Neural cell (in vitro differentiated cells): Measurements from ENCODE around the gene EFS. TPM values are rescaled to one million over a fixed set of nuclear protein-coding genes. Genes with fewer than 3 reads are reported as not detected.

Experiments
- H2AFZ ChIP-seq: fragments of 200-600, 300-800 bp; sonication (generic), shearing (Covaris generic); 2 replicates; pipeline ENCODE4 v1.6.0; 2014; ENCODE audit warnings: low read depth, mild to moderate bottlenecking, antibody characterized with exemption, low read length, moderate library complexity
- H3F3A ChIP-seq: fragments of 200-600 bp; shearing (Covaris generic); 2 replicates; pipeline ENCODE4 v1.6.1; 2016; ENCODE audit warnings: mild to moderate bottlenecking, moderate library complexity, mixed read lengths, antibody characterized with exemption, low read length; ENCODE audit not compliant: insufficient read depth, poor library complexity, severe bottlenecking
- H3K27ac ChIP-seq: fragments of 200-600, 300-800 bp; sonication (generic), shearing (Covaris generic); 2 replicates; pipeline ENCODE4 v1.5.1; 2014; ENCODE audit warnings: mild to moderate bottlenecking, low read length, moderate library complexity
- H3K27me3 ChIP-seq: fragments of 300-800, 200-600 bp; sonication (generic), shearing (Covaris generic); 2 replicates; pipeline ENCODE4 v1.6.0; 2014; ENCODE audit warnings: mild to moderate bottlenecking, low read depth, low read length, moderate library complexity; ENCODE audit not compliant: insufficient read depth
- H3K36me3 ChIP-seq: fragments of 300-800, 200-600 bp; sonication (generic), shearing (Covaris generic); 2 replicates; pipeline ENCODE4 v1.5.1; 2014; ENCODE audit warnings: mild to moderate bottlenecking, antibody characterized with exemption, low read length, moderate library complexity; ENCODE audit not compliant: insufficient read depth
- H3K4me2 ChIP-seq: fragments of 300-800, 200-600 bp; sonication (generic), shearing (Covaris generic); 2 replicates; pipeline ENCODE4 v1.6.0; 2014; ENCODE audit warnings: mild to moderate bottlenecking, low read length
- H3K4me3 ChIP-seq: fragments of 300-800, 200-600 bp; sonication (generic), shearing (Covaris generic); 2 replicates; pipeline ENCODE4 v1.5.1; 2014; ENCODE audit warnings: mild to moderate bottlenecking, low read length, moderate library complexity
- H3K79me2 ChIP-seq: fragments of 200-600 bp; shearing (Covaris generic); replicated peaks from 2 replicates; pipeline ENCODE4 v1.6.0; 2014; ENCODE audit warnings: mild to moderate bottlenecking, low read length, moderate library complexity; ENCODE audit not compliant: insufficient read depth
- H3K9ac ChIP-seq: fragments of 300-800, 200-600 bp; sonication (generic), shearing (Covaris generic); 2 replicates; pipeline ENCODE4 v1.6.1; 2016; ENCODE audit warnings: mild to moderate bottlenecking, low read length, mixed read lengths
- H3K9me2 ChIP-seq: fragments of 200-600 bp; shearing (Covaris generic); 2 replicates; pipeline ENCODE4 v1.6.1; 2016; ENCODE audit warnings: mild to moderate bottlenecking, low read length, mixed read lengths; ENCODE audit not compliant: insufficient read depth
- H3K9me3 ChIP-seq: fragments of 200-600, 300-800 bp; sonication (generic), shearing (Covaris generic); 2 replicates; pipeline ENCODE4 v1.6.1; 2016; ENCODE audit warnings: mild to moderate bottlenecking, mixed run types, low read length, moderate library complexity, mixed read lengths
- H4K20me1 ChIP-seq: fragments of 200-600 bp; shearing (Covaris generic); 2 replicates; pipeline ENCODE4 v1.6.1; 2016; ENCODE audit warnings: mild to moderate bottlenecking, mixed run types; ENCODE audit not compliant: insufficient read depth
- EP300 ChIP-seq: fragments of 450-650 bp; conservative IDR thresholded peaks from 2 replicates; pipeline ENCODE4 v1.6.1; 2014; ENCODE audit warnings: antibody characterized with exemption, mild to moderate bottlenecking, moderate library complexity; ENCODE audit not compliant: poor library complexity, severe bottlenecking
- EZH2 ChIP-seq: fragments of 200-600, 300-800 bp; shearing (Covaris generic), sonication (generic); IDR thresholded peaks from 2 replicates; pipeline ENCODE4 v1.6.1; 2014; ENCODE audit warnings: antibody characterized with exemption, low read length, borderline replicate concordance, mild to moderate bottlenecking; ENCODE audit not compliant: insufficient read depth, poor library complexity, severe bottlenecking
- MXI1 ChIP-seq: fragments of 450-650 bp; conservative IDR thresholded peaks from 2 replicates; pipeline ENCODE4 v1.6.1; 2014; ENCODE audit warnings: antibody characterized with exemption, mild to moderate bottlenecking; ENCODE audit not compliant: poor library complexity, severe bottlenecking
- POLR2AphosphoS5 ChIP-seq: IDR thresholded peaks from 2 replicates; pipeline ENCODE4 v1.6.1; 2012
- RAD21 ChIP-seq: fragments of 450-650 bp; conservative IDR thresholded peaks from 2 replicates; pipeline ENCODE4 v1.6.1; 2014; ENCODE audit warnings: antibody characterized with exemption, mild to moderate bottlenecking, moderate library complexity
- REST ChIP-seq: IDR thresholded peaks from 2 replicates; pipeline ENCODE4 v1.6.1; 2012; ENCODE audit warnings: borderline replicate concordance
- SMC3 ChIP-seq: fragments of 450-650 bp; conservative IDR thresholded peaks from 2 replicates; pipeline ENCODE4 v1.6.1; 2014; ENCODE audit warnings: antibody characterized with exemption, mild to moderate bottlenecking, moderate library complexity; ENCODE audit not compliant: poor library complexity
- TAF1 ChIP-seq: IDR thresholded peaks from 2 replicates; pipeline ENCODE4 v1.6.1; 2012; ENCODE audit warnings: low read depth
- polyA plus RNA-seq: library from polyadenylated mRNA; depleted of rRNA; stranded (reverse); fragments of >200 nt; gene quantifications from 2 replicates; pipeline ENCODE4 v1.2.3, GENCODE V29; 2014
- TF ChIP-seq, protein P1 (sequence below): fragments of 450-650 bp; IDR thresholded peaks from 2 replicates; pipeline ENCODE4 v1.5.1; 2014; ENCODE audit warnings: antibody characterized with exemption, mild to moderate bottlenecking, moderate library complexity; ENCODE audit not compliant: poor library complexity, severe bottlenecking

The EFS gene
- polyA plus RNA-seq, 1 donor from 2014 or later, result 0.48 TPM

DNA sequence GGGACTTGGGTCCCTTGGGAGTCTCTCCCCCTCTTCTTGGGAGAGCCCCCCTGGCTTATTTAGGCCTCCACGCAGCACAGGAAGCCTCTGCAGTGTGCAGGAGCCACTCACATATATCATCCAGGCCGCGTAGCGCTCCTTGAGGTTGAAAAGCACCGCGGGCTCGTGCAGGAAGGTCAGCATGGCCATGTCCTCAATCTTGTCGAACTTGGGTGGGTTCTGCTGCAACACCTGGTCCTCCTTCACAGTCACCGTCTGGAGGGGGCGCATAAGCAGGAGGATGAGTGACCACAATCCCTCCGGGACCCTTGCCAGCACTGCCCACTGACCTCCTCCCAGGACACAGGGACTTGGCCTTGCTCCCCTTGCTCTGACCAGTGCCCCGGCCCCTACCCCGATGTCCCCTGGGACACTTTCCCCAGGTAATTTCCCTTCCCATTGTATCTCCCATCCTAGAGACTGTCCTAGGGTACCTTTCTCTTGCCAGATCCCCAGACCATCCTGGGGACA, 40.6 kb upstream of the EFS start:
- H3K9ac ChIP-seq, result no peak overlapping the region
- no peaks in the 10 kb centered on the region for H3K9me3 ChIP-seq
- no peaks in the 10 kb centered on the region for H3K27me3 ChIP-seq
- H3K9me2 ChIP-seq, result no peaks in the 10 kb centered on the region
- no peaks in the 10 kb centered on the region for H3K36me3 ChIP-seq
- no peaks in the 10 kb centered on the region for H4K20me1 ChIP-seq
- no peak overlapping the region for H3K4me3 ChIP-seq
- no peak overlapping the region for H2AFZ ChIP-seq
- no peak for TF ChIP-seq SMC3
- H3K79me2 ChIP-seq, result no peaks in the 10 kb centered on the region
- H3K4me2 ChIP-seq, result no peak overlapping the region
- H3F3A ChIP-seq, result no peaks in the 10 kb centered on the region
- H3K27ac ChIP-seq, result no peak overlapping the region

DNA sequence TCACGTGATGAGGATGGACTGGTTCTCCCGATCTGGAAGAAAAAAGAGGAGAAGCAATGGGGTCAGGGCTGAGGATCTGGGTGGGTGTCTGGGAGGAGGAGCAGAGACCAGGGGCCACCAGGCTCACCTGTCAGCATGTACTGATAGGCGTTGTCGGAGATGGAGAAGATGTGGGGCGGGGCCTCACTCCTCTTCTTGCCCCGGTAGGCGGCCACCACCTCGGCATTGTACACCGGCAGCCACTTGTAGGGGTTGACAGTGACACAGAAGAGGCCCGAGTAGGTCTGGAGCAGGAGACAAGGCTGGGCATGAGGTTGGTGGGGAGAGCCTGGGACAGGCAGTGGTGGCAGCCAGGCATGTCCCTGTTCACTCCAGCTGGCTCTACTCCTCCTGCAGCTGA, 40.1 kb upstream of the EFS start:
- Histone ChIP-seq H3K9me3 (no peaks in the 10 kb centered on the region), H3K79me2 (no peaks in the 10 kb centered on the region)
- TF ChIP-seq EZH2, result no peak
- TF ChIP-seq, protein P1, sequence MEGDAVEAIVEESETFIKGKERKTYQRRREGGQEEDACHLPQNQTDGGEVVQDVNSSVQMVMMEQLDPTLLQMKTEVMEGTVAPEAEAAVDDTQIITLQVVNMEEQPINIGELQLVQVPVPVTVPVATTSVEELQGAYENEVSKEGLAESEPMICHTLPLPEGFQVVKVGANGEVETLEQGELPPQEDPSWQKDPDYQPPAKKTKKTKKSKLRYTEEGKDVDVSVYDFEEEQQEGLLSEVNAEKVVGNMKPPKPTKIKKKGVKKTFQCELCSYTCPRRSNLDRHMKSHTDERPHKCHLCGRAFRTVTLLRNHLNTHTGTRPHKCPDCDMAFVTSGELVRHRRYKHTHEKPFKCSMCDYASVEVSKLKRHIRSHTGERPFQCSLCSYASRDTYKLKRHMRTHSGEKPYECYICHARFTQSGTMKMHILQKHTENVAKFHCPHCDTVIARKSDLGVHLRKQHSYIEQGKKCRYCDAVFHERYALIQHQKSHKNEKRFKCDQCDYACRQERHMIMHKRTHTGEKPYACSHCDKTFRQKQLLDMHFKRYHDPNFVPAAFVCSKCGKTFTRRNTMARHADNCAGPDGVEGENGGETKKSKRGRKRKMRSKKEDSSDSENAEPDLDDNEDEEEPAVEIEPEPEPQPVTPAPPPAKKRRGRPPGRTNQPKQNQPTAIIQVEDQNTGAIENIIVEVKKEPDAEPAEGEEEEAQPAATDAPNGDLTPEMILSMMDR, result no peak
- TF ChIP-seq MXI1, result no peak
- TF ChIP-seq SMC3, result no peak
- TF ChIP-seq EP300, result no peak
- TF ChIP-seq REST, result no peak
- no peak for TF ChIP-seq TAF1
- TF ChIP-seq POLR2AphosphoS5, result no peak
- TF ChIP-seq RAD21, result no peak

More for the DNA sequence above, 40.1 kb upstream of the EFS start:
- H2AFZ ChIP-seq, result no peak overlapping the region
- no peak overlapping the region for H3K27ac ChIP-seq
- H3K9me2 ChIP-seq, result no peaks in the 10 kb centered on the region
- no peaks in the 10 kb centered on the region for H3K36me3 ChIP-seq
- H3K27me3 ChIP-seq, result no peaks in the 10 kb centered on the region
- H3K4me3 ChIP-seq, result no peak overlapping the region
- H3K4me2 ChIP-seq, result no peak overlapping the region
- no peaks in the 10 kb centered on the region for H4K20me1 ChIP-seq
- H3F3A ChIP-seq, result no peaks in the 10 kb centered on the region
- H3K9ac ChIP-seq, result no peak overlapping the region
